Middle frontal gyrus (tissue), 1 donor: ENCODE data around the gene GPR21.

Experiments
- DNase-seq: peaks from one replicate; pipeline ENCODE4 v3.0.0-alpha.2; 2015; ENCODE audit warnings: low spot score; ENCODE audit errors: extremely low spot score

The GPR21 gene

GRCh38 chr9:123033864-123034601 lies 566 bp downstream of the GPR21 start:
- no peak for DNase-seq

GRCh38 chr9:123034881-123035510 lies 1.5 kb downstream of the GPR21 start:
- DNase-seq = no peak

GRCh38 chr9:123035791-123036190 lies 2.3 kb downstream of the GPR21 start:
- DNase-seq = no peak

GRCh38 chr9:123036893-123037545 lies 3.6 kb downstream of the GPR21 start:
- DNase-seq = no peak

- DNase-seq = no peak
These were observed 6.3 kb downstream of the GPR21 start for GRCh38 chr9:123039617-123040219.

- no peak for DNase-seq
These were observed 7.3 kb downstream of the GPR21 start for GRCh38 chr9:123040801-123041200.

- DNase-seq = no peak
These were observed 8.0 kb downstream of the GPR21 start for GRCh38 chr9:123041489-123041888.

GRCh38 chr9:123043081-123043939 lies 9.8 kb downstream of the GPR21 start:
- DNase-seq = no peak

GRCh38 chr9:123044586-123044985 lies 11.1 kb downstream of the GPR21 start:
- DNase-seq = no peak

- no peak for DNase-seq
These were observed 13.1 kb downstream of the GPR21 start for GRCh38 chr9:123046406-123047195.

- no peak for DNase-seq
These were observed 15.3 kb downstream of the GPR21 start for GRCh38 chr9:123048748-123049147.

- no peak for DNase-seq
These were observed 16.2 kb downstream of the GPR21 start for GRCh38 chr9:123049589-123050222.

- DNase-seq = no peak
These were observed 19.6 kb downstream of the GPR21 start for GRCh38 chr9:123053046-123053445.

- DNase-seq = no peak
These were observed 20.2 kb downstream of the GPR21 start for GRCh38 chr9:123053711-123054110.

GRCh38 chr9:123058834-123059233 lies 25.4 kb downstream of the GPR21 start:
- no peak for DNase-seq

GRCh38 chr9:123059472-123060220 lies 26.2 kb downstream of the GPR21 start:
- DNase-seq = no peak

GRCh38 chr9:123061216-123061615 lies 27.7 kb downstream of the GPR21 start:
- no peak for DNase-seq

- peak; percentile 2 for DNase-seq
These were observed 29.1 kb downstream of the GPR21 start for GRCh38 chr9:123062351-123063176.
